NK-92 treated with Interleukin-12 subunit alpha and Interleukin-12 subunit beta, amount 100 ng/mL, for 24 hours (cell line): ENCODE results near the gene TIMELESS.
A peak's percentile ranks its signal among the peaks of the same experiment; 100 is the strongest.
"Not testable (repeated sequence)": the region's sequence is repeated elsewhere in the genome, so short reads cannot be mapped to it uniquely, and the experiment has no call there.

Source experiments
- DNase-seq: peaks from one replicate; lab custom pipeline; 2025; lab: John Stamatoyannopoulos, UW

TIMELESS gene

GRCh38 chr12:56468216-56469006 lies 19.2 kb upstream of the TIMELESS start, which contains the start of gene SPRYD4:
SPRYD4 (plus strand) TSS chr12:56468578; CDS start chr12:56468592, 14 bp downstream.
- peak; percentile 84 for DNase-seq

- no peak for DNase-seq
Measured at GRCh38 chr12:56462565-56462964, 13.3 kb upstream of the TIMELESS start.

GRCh38 chr12:56461235-56462159 lies 12.3 kb upstream of the TIMELESS start:
- DNase-seq = no peak

GRCh38 chr12:56457817-56458216 lies 8.6 kb upstream of the TIMELESS start:
- DNase-seq = no peak

GRCh38 chr12:56454557-56454956 lies 5.3 kb upstream of the TIMELESS start, which contains the start of gene MIP:
MIP (minus strand) TSS chr12:56454657; CDS start chr12:56454613, 44 bp downstream.
- no peak for DNase-seq

GRCh38 chr12:56451147-56451546 lies 1.9 kb upstream of the TIMELESS start:
- DNase-seq = no peak

GRCh38 chr12:56450241-56450640 lies 1.0 kb upstream of the TIMELESS start:
- DNase-seq = no peak

GRCh38 chr12:56449622-56449984 lies 377 bp upstream of the TIMELESS start:
- DNase-seq = no peak

GRCh38 chr12:56443208-56443607 lies 6.0 kb downstream of the TIMELESS start:
- not testable (repeated sequence) for DNase-seq

- no peak for DNase-seq
Measured at GRCh38 chr12:56437430-56438176, 11.6 kb downstream of the TIMELESS start.

- DNase-seq = no peak
Measured at GRCh38 chr12:56434828-56435227, 14.4 kb downstream of the TIMELESS start.

- no peak for DNase-seq
Measured at GRCh38 chr12:56431850-56432249, 17.4 kb downstream of the TIMELESS start.

- DNase-seq = no peak
Measured at GRCh38 chr12:56431288-56431687, 17.9 kb downstream of the TIMELESS start.

GRCh38 chr12:56425940-56426438 lies 23.2 kb downstream of the TIMELESS start:
- no peak for DNase-seq

- DNase-seq = no peak
Measured at GRCh38 chr12:56425193-56425592, 24.0 kb downstream of the TIMELESS start.

GRCh38 chr12:56420411-56420810 lies 28.8 kb downstream of the TIMELESS start:
- DNase-seq = no peak

GRCh38 chr12:56417739-56418138 lies 31.5 kb downstream of the TIMELESS start:
- DNase-seq = no peak

GRCh38 chr12:56414401-56414800 lies 34.8 kb downstream of the TIMELESS start:
- DNase-seq = no peak

- no peak for DNase-seq
Measured at GRCh38 chr12:56413392-56413791, 35.8 kb downstream of the TIMELESS start.

- DNase-seq = no peak
Measured at GRCh38 chr12:56411781-56412639, 37.2 kb downstream of the TIMELESS start.

- DNase-seq = no peak
Measured at GRCh38 chr12:56410768-56411167, 38.5 kb downstream of the TIMELESS start.
